Subcutaneous adipose tissue (tissue), 4 donors: Measurements from ENCODE around the gene ADAT2. TPM values are rescaled to one million over a fixed set of nuclear protein-coding genes. Genes with fewer than 3 reads are reported as not detected.

Experiments
- CTCF ChIP-seq: fragments of 450-650 bp; IDR thresholded peaks from one replicate; pipeline ENCODE4 v1.5.1; 2016; ENCODE audit warnings: low read depth, mild to moderate bottlenecking, control low read depth, antibody characterized with exemption, moderate library complexity
- total RNA-seq, 4 donors: library from RNA; depleted of rRNA; stranded (reverse); fragments of >200 nt; gene quantifications; one replicate each; pipeline ENCODE4 v1.1.0, GENCODE V29; 2016

ADAT2 gene
- total RNA-seq, 4 donors from 2014 or later: 2.8 to 5.7 (median 4.8) TPM

DNA sequence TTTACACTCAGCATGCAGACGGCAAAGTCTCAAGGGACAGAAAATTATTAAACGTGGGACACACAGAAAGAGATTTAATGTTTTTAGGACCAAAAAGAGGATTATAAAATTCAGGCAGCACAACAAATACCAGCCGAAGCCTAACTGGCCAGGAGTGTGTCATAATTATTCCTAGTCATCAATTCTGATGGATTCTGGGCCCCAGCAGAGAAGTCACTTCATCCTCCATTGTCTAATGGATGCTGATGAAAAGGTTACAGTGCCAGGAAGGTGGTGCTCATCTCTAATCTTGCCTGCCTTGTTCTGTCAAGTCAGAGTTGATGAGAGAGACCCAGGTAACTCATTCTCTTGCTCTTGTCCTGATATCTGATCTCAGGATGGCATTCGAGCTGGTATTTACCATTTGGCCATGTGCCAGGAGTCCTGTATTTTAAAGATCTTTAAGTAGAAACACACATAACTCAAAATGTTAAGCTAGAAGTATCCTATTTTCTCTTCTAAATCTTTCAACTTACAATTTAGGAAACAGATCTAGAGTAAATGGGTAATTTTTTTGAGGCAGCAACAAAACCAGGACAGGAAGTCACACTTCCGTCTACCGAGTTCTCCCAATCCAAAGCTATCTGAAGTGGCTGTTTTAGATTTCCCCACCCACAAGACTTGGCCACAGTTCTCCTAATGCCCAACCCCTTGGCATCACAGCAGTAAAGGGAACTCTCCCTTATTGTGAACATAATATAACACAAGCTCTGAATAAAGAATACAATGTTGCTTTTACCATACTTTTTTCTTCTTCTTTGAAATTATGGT, 50.0 kb downstream of the ADAT2 start:
- TF ChIP-seq CTCF: no peak

GRCh38 chr6:143399775-143400174, 50.7 kb downstream of the ADAT2 start:
- TF ChIP-seq CTCF: no peak

DNA sequence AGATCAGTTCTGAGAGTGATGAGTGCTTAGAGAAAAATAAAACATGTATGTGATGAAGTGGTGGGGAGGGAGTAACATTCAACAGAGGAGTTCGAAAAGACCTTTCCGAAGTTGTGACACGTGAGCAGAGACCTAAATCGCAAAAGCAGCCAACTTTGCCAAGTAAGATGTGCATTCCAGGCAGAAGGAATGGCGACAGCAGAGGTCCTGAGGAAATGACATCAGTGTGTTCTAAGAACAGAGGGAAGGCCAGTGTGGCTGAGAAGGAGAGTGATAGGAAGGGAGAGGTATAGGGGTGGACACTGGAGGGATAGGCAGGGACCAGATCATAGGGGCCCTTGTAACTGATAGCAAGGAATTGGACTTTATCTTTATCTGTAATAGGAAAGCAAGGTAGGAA, 51.3 kb downstream of the ADAT2 start:
- TF ChIP-seq CTCF: no peak

DNA sequence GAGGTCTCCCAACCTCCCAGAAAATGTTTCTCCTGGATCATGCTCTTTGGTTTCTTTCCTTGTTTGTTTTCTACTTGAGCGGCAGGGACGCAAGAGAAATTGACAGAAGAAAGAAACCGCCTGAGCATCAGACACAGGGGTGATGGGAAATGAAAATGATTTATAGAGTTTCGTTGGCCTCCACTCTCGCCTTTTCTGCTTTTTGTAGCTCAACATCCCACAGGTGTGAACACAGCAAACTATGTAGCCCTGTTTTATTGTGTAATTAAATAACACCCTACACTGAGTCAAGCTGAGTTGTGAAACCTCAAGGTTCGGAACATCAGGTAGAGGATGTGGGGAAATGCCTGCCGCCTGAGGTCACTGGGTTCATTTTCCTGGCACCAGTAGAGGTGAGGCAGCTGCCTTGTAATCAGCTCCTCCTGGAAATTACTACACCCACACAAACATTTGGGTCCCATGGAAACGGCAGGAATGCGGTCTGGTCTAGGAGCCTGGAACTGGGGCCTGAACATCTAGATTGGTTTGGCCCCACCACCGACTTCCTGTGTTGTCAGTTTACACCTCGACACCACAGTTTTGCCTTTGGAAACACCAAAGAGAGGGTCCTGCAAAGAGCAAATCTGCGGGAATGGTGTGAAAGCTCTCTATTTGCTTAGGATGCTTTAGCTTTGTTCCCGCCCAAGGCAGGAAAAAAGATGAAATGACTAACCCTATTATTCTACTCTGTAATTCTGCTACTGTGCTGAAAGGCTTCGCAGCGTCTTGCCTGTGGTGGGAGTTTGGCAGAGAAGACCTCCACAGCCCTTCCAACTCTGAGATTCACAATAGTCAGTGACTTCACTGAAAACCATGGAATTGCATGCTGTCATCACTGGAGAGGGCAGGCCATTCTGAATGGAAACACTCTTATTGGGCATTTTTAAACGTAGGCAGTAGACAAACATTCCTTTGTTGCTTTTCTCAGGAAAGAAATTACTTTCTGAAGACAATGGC, 53.0 kb downstream of the ADAT2 start:
- TF ChIP-seq CTCF: no peak

DNA sequence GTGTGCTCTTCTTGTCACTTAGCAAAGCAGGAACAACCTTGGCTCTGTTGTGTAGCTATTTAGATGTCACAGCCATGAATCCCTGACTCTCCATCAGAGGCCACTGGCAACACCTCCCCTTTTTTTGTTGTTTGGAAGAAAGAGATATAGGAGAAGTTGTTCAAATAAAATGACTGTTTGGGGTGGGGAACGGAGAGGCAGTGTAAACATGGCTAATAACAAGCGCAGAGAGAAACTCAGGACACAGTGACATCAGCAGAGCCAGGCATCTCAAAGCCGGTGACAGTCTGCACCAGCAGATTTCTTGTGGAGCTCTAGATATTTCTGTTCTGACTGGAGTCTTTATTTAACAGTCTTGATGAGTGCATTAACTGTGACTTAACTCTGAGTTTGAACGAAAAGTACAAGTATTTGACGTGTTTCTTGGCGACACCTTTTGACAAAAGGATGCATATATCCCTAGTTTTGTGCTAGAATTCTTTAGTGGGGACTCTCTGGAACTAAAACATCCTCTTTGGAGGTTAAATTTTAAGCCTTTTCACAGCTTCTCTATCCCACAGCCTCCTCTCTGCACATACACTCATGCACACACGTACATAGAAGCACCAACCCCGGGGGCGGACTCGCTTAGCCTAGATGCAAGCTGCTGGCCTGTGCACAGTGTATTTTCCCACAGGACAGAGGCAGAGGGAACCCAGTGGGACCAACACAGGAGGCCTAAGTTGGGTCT, 53.8 kb downstream of the ADAT2 start:
- no peak for TF ChIP-seq CTCF

DNA sequence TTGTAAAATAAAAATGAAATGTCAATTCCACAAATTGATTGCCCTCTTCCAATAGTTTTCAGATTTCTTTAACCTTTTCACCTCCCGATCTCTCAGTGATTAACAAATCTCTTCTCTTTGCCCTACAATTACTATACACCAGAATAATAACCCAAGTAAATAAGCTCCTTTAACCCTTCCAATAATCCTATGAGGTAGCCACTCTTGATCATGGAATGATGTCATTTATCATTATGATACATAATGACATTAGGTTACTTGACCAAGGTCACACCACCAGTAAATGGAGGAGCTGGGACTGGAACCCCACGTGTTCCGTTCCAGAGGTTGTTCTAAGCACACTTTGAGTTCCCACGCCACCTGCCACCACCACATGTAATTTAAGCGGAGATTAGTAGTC, 54.8 kb downstream of the ADAT2 start:
- TF ChIP-seq CTCF: no peak

GRCh38 chr6:143394389-143394788, 56.1 kb downstream of the ADAT2 start:
- TF ChIP-seq CTCF: no peak
